VCaP (cell line): ENCODE results near the gene IL6R.

Experiments
- H3K27ac ChIP-seq: fragments of 450-650 bp; 2 replicates; pipeline ENCODE4 v1.5.1; 2017
- TF ChIP-seq, protein P1 (sequence below): fragments of 450-650 bp; conservative IDR thresholded peaks from 2 replicates; pipeline ENCODE4 v1.5.1; 2017; ENCODE audit warnings: mild to moderate bottlenecking, moderate library complexity

IL6R gene

GRCh38 chr1:154502744-154503115, 97.6 kb downstream of the IL6R start:
- TF ChIP-seq, protein P1, sequence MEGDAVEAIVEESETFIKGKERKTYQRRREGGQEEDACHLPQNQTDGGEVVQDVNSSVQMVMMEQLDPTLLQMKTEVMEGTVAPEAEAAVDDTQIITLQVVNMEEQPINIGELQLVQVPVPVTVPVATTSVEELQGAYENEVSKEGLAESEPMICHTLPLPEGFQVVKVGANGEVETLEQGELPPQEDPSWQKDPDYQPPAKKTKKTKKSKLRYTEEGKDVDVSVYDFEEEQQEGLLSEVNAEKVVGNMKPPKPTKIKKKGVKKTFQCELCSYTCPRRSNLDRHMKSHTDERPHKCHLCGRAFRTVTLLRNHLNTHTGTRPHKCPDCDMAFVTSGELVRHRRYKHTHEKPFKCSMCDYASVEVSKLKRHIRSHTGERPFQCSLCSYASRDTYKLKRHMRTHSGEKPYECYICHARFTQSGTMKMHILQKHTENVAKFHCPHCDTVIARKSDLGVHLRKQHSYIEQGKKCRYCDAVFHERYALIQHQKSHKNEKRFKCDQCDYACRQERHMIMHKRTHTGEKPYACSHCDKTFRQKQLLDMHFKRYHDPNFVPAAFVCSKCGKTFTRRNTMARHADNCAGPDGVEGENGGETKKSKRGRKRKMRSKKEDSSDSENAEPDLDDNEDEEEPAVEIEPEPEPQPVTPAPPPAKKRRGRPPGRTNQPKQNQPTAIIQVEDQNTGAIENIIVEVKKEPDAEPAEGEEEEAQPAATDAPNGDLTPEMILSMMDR, result no peak
- no peak overlapping the region for H3K27ac ChIP-seq

DNA sequence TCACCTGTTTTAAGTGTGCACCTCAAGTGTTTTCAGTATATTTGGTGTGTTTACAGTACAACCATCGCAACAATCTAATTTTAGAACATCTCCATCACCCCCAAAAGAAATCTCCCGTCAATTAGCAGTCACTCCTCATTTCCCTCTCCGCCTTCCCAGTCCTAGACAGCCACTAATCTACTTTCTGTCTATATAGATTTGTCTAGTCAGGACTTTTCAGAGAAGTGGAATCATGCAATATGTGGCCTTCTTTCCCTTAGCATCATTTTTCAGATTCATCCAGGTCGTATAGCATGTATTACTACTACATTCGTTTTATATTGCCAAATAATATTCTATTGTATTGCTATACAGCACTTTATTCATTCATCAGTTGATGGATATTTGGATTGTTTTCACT, 98.8 kb downstream of the IL6R start:
- TF ChIP-seq, protein P1, result no peak
- H3K27ac ChIP-seq, result no peak overlapping the region

DNA sequence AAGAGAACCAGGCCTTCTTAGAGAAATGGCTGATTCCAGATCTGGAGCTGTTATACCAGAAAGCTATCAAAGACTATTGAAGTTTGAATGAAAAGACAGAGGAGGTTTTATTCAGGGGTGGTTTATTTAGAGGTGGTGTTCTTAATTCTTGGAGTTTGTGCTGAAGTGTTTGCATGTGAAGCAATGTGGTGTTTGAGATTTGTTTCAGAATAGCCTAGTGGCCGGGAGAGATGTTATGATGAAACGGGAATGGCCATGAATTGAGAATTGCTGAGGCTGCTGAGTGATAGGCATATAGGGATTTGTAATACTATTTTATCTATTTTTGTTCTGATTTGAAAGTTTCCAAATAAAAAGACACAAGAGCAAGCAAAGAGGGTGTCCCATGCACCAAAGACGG, 107.6 kb downstream of the IL6R start:
- TF ChIP-seq, protein P1, result no peak
- no peak overlapping the region for H3K27ac ChIP-seq

- TF ChIP-seq, protein P1, result no peak
Observed at GRCh38 chr1:154514066-154514553, 109.0 kb downstream of the IL6R start.

GRCh38 chr1:154517661-154518060, 112.5 kb downstream of the IL6R start:
- TF ChIP-seq, protein P1, result no peak
- no peak overlapping the region for H3K27ac ChIP-seq

More at GRCh38 chr1:154514066-154514553, 109.0 kb downstream of the IL6R start:
- H3K27ac ChIP-seq, result no peak overlapping the region
